Activated effector memory CD4-positive, alpha-beta T cell treated with anti-CD3 and anti-CD28 coated beads, Interleukin-2, amount 50 U/mL, for 16 hours (primary cell): ENCODE measurements around the gene KISS1R.

Source experiments
- DNase-seq: peaks from one replicate; pipeline ENCODE4 v3.0.0-alpha.2; 2020

KISS1R gene

GRCh38 chr19:940591-941291, 23.6 kb downstream of the KISS1R start:
- DNase-seq = peak; percentile 90

- DNase-seq = no peak
Observed at GRCh38 chr19:941292-942132, 24.4 kb downstream of the KISS1R start.

- no peak for DNase-seq
Observed at GRCh38 chr19:942133-942645, 25.1 kb downstream of the KISS1R start.

GRCh38 chr19:943551-944170, 26.5 kb downstream of the KISS1R start:
- no peak for DNase-seq

- DNase-seq = no peak
Observed at GRCh38 chr19:944171-944567, 27.0 kb downstream of the KISS1R start.

GRCh38 chr19:944663-945241, 27.6 kb downstream of the KISS1R start:
- DNase-seq = no peak

GRCh38 chr19:945401-946252, 28.5 kb downstream of the KISS1R start:
- DNase-seq = no peak

GRCh38 chr19:947090-947706, 30.1 kb downstream of the KISS1R start:
- no peak for DNase-seq

- no peak for DNase-seq
Observed at GRCh38 chr19:947707-948539, 30.8 kb downstream of the KISS1R start.

- no peak for DNase-seq
Observed at GRCh38 chr19:948842-949496, 31.8 kb downstream of the KISS1R start.

GRCh38 chr19:950352-951066, 33.4 kb downstream of the KISS1R start:
- no peak for DNase-seq

- no peak for DNase-seq
Observed at GRCh38 chr19:952049-952679, 35.0 kb downstream of the KISS1R start.

- DNase-seq = no peak
Observed at GRCh38 chr19:952680-953444, 35.7 kb downstream of the KISS1R start.

- no peak for DNase-seq
Observed at GRCh38 chr19:953445-954271, 36.5 kb downstream of the KISS1R start.

- no peak for DNase-seq
Observed at GRCh38 chr19:954272-954671, 37.1 kb downstream of the KISS1R start.

GRCh38 chr19:954672-955494, 37.8 kb downstream of the KISS1R start:
- DNase-seq = no peak
